Parathyroid adenoma (tissue), 2 donors: ENCODE results near the gene TBC1D16.
A peak's percentile ranks its signal among the peaks of the same experiment; 100 is the strongest.

Experiments used
- H2AFZ ChIP-seq: fragments of 300-600 bp; sonication (generic); one replicate; pipeline ENCODE4 v1.7.0; 2017; ENCODE audit warnings: antibody characterized with exemption, mild to moderate bottlenecking
- H3K27ac ChIP-seq: fragments of 300-600 bp; sonication (generic); one replicate; pipeline ENCODE4 v1.7.0; 2017
- H3K27me3 ChIP-seq: fragments of 300-600 bp; sonication (generic); one replicate; pipeline ENCODE4 v1.7.0; 2017; ENCODE audit warnings: low read length; ENCODE audit not compliant: control insufficient read depth, insufficient read depth
- H3K36me3 ChIP-seq: fragments of 300-600 bp; sonication (generic); one replicate; pipeline ENCODE4 v1.7.0; 2017; ENCODE audit warnings: low read length; ENCODE audit not compliant: control insufficient read depth, insufficient read depth
- H3K4me1 ChIP-seq: fragments of 300-600 bp; sonication (generic); one replicate; pipeline ENCODE4 v1.7.0; 2017; ENCODE audit warnings: control low read depth
- H3K4me2 ChIP-seq: fragments of 300-600 bp; sonication (generic); one replicate; pipeline ENCODE4 v1.7.0; 2017; ENCODE audit warnings: low read length
- H3K4me3 ChIP-seq: fragments of 300-600 bp; sonication (generic); one replicate; pipeline ENCODE4 v1.7.0; 2017; ENCODE audit warnings: low read depth, low read length
- H3K79me2 ChIP-seq: fragments of 300-600 bp; sonication (generic); one replicate; pipeline ENCODE4 v1.7.0; 2017; ENCODE audit warnings: control low read depth
- H3K9ac ChIP-seq: fragments of 300-600 bp; sonication (generic); one replicate; pipeline ENCODE4 v1.7.0; 2017; ENCODE audit warnings: mild to moderate bottlenecking
- H3K9me3 ChIP-seq: fragments of 300-600 bp; sonication (generic); one replicate; pipeline ENCODE4 v1.7.0; 2017; ENCODE audit warnings: low read length; ENCODE audit not compliant: control insufficient read depth
- CTCF ChIP-seq: fragments of 300-600 bp; sonication (generic); IDR thresholded peaks from one replicate; pipeline ENCODE4 v1.7.0; 2017; ENCODE audit warnings: antibody characterized with exemption, mild to moderate bottlenecking
- donor health status: primary hyperparathyroidism.

The TBC1D16 gene

DNA sequence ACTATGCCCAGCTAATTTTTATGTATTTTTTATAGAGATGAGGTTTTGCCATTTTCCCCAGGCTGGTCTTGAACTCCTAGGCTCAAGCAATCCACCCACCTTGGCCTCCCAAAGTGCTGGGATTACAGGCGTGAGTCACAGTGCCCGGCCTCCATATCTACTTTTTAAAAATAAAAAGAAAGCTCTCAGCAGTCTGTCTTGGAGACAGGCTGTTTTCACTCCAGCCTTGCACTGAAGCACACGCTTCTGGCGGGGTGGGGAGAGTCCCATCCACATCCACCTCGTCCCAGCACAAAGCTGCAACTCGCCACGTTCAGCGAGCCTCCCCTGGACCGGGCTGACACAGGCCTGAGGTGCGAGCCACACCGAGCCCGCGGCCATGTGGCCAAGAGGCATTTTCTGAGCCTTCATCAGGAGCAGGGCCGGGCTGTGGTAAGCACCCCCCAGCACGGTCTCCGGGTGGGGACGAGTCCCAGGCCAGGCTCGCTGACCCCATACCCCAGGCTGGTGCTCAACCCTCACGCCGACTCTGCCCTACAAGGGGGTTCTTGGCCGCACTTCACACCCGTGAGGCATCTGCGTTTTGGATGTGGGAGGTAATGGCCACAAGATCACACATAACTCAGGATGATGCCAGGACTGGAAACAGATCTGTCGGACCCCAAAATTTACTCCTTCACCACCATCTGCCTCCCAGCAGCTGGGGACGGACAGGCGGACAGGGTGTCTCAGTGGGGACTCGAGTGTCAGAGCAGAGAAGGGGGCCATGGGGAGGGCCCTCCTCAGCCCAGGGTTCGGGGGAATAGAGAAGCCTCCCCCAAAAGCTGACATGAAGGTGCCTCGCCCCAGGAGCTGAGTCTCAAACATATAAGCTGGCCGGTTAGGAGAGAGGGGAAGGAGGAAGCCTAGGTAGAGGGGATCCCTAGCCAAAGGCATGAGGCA lies 28.6 kb downstream of the TBC1D16 start:
- no peak overlapping the region for H3K9ac ChIP-seq
- H3K4me3 ChIP-seq, result no peak overlapping the region
- no peak for TF ChIP-seq CTCF
- H3K79me2 ChIP-seq, result peaks cover 16% of the 10 kb centered on the region
- no peaks in the 10 kb centered on the region for H3K9me3 ChIP-seq
- no peak overlapping the region for H3K4me2 ChIP-seq
- no peak overlapping the region for H3K27ac ChIP-seq
- no peaks in the 10 kb centered on the region for H3K27me3 ChIP-seq
- no peak overlapping the region for H2AFZ ChIP-seq
- H3K4me1 ChIP-seq, result peaks cover 5% of the 10 kb centered on the region
- H3K36me3 ChIP-seq, result no peaks in the 10 kb centered on the region

DNA sequence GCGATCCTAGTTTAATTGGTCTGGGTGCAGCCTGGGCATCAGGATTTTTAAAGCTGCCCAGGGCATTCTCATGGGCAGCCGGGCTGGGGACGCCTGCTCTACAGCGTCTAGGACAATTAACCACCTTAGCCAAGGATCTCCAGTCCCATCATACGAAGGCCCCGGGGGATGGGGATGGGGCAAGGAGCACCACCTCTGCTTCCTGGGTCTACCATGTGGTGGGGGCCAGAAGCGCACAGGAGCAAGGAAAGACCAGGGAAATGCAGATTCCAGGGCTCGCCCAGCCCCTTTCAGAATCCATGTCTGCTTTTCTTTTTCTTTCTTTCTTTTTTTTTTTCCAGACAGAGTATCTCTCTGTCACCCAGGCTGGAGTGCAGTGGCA lies 29.3 kb downstream of the TBC1D16 start:
- H3K9me3 ChIP-seq, result no peaks in the 10 kb centered on the region
- H3K27ac ChIP-seq, result no peak overlapping the region
- H3K36me3 ChIP-seq, result no peaks in the 10 kb centered on the region
- H3K4me1 ChIP-seq, result peaks cover 5% of the 10 kb centered on the region
- H3K79me2 ChIP-seq, result peaks cover 16% of the 10 kb centered on the region
- no peak for TF ChIP-seq CTCF
- no peaks in the 10 kb centered on the region for H3K27me3 ChIP-seq
- no peak overlapping the region for H3K9ac ChIP-seq
- no peak overlapping the region for H3K4me3 ChIP-seq
- no peak overlapping the region for H3K4me2 ChIP-seq
- no peak overlapping the region for H2AFZ ChIP-seq

DNA sequence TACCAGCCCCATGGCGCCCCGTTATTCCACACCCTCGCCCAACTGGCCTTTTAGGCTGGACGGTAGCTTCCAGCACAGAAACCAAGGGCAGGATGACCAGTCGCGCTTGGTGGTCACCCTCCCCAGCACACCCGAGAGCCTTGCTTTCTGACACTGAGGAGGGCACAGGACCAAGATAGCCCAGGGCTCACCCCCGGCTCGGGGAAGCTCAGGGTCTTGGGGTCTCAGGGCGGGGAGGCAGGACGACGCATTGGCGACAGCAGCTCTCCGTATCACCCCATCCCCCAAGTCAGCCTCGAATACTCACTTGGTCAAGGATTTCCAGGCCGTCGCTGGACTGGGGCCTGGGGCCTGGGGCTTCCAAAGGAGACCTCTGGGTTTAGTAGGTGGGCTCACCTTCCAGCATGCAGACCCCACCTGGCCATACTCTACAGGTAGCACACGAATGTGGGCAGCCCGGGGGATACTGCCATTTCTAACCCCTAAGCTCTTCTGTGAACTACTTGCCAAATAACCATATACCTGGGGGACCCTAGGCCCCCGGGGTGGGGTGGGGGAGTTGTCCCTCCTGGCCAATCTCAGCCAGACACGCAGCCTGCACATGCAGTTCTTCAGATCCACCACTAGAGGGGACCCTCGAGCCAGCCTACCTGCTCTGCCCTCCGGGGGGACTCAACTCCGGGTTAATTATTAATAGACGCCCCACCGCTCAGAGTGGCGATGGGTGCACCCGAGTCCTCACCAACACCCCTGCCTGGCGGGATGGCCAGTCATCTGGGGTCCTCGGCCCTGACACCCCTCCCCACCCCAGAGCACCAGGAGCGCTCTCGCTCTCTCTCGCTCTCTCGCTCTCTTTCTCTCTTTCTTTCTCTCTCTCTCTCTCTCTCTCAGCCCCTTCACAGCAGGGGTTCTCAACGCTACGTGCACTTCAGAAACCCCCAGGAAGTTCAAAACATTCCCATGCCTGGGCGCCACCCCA lies 30.0 kb downstream of the TBC1D16 start:
- H3K4me3 ChIP-seq, result no peak overlapping the region

DNA sequence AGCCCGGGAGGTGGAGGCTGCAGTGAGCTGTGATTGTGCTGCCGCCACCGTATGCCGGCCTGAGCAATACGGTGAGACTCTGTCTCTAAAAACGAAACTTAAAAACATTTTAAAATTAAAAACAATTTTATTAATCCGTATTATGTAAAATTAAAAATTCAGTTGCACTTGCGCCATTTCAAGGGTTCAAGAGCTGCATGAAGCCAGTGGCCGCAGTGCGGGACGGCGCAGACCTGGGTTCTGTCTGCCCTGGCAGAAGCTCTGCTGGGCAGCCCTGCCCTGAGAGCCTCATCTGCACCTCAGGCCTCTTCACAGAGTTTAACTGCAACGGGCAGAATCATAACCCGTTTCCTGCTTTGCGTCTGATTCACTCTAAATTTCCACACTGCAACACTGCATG lies 31.7 kb downstream of the TBC1D16 start:
- TF ChIP-seq CTCF, result no peak
- H3K4me3 ChIP-seq, result no peak overlapping the region
- H2AFZ ChIP-seq, result no peak overlapping the region
- H3K27ac ChIP-seq, result no peak overlapping the region
- H3K79me2 ChIP-seq, result peaks cover 16% of the 10 kb centered on the region
- no peak overlapping the region for H3K9ac ChIP-seq
- H3K36me3 ChIP-seq, result no peaks in the 10 kb centered on the region
- no peak overlapping the region for H3K4me2 ChIP-seq
- H3K4me1 ChIP-seq, result peaks cover 5% of the 10 kb centered on the region
- H3K27me3 ChIP-seq, result no peaks in the 10 kb centered on the region
- no peaks in the 10 kb centered on the region for H3K9me3 ChIP-seq

More for the DNA sequence above, 30.0 kb downstream of the TBC1D16 start:
- Histone ChIP-seq H3K9me3 (no peaks in the 10 kb centered on the region), H3K4me1 (peaks cover 5% of the 10 kb centered on the region), H3K27me3 (no peaks in the 10 kb centered on the region), H2AFZ (no peak overlapping the region), H3K27ac (no peak overlapping the region), H3K9ac (no peak overlapping the region), H3K4me2 (no peak overlapping the region), H3K79me2 (peaks cover 16% of the 10 kb centered on the region), H3K36me3 (no peaks in the 10 kb centered on the region)
- peak; percentile 99 for TF ChIP-seq CTCF
